ENCODE measurements around the gene ZBTB1. TPM values are rescaled to one million over a fixed set of nuclear protein-coding genes. Genes with fewer than 3 reads are reported as not detected.

Gene ZBTB1
- total and polyA plus RNA-seq, 9 of the 15 experiments (the other 6 are each of a cell fraction or from before 2014, with no cell fraction given): 2.3 to 16.5 (median 9.0) TPM

GRCh38 chr14:64507376-64508156 is 3.0 kb downstream of the ZBTB1 start (continued):
- no peak for TF ChIP-seq AFF4 (CRISPR knock-in tag; IDR thresholded peaks at IDR 0.05)

GRCh38 chr14:64508215-64508776 is 3.7 kb downstream of the ZBTB1 start:
- Histone ChIP-seq H3K4me3 (no peak overlapping the region), H3K9me3 (replicated peaks; ENCODE audit: control insufficient read depth, insufficient read depth, low read depth, low read length) (no peaks in the 10 kb centered on the region), H3K27ac (ENCODE audit: extremely low read depth, low read depth, low read length) (no peak overlapping the region), H3K27me3 (ENCODE audit: control insufficient read depth in 2 of 2, insufficient read depth in 2 of 2, low read length in 2 of 2) (no peaks in the 10 kb centered on the region), H3K79me2 (ENCODE audit: control insufficient read depth, insufficient read depth, low read length) (peaks cover 57% of the 10 kb centered on the region), H3K36me3 (ENCODE audit: control insufficient read depth, insufficient read depth, low read length) (no peaks in the 10 kb centered on the region), H2AFZ (ENCODE audit: low read depth, low read length) (no peak overlapping the region), H3K4me2 (ENCODE audit: insufficient read depth, low read length) (no peak overlapping the region), H3K4me1 (replicated peaks in 1 of 2; ENCODE audit: control insufficient read depth in 2 of 2, insufficient read depth in 2 of 2, low read length in 2 of 2) (peaks cover 17 to 33% of the 10 kb centered on the region in 2 experiments; a peak in 4 of 5 replicates), H4K20me1 (replicated peaks; ENCODE audit: control insufficient read depth, insufficient read depth, low read length) (no peaks in the 10 kb centered on the region), H3K9me1 (ENCODE audit: control insufficient read depth, insufficient read depth, low read length) (no peaks in the 10 kb centered on the region), H3K9ac (ENCODE audit: insufficient read depth in 1 of 2, low read depth in 2 of 2, low read length in 2 of 2) (peak overlapping the region in 1 of 2 experiments; percentile 27; a peak in 1 of 4 replicates)
- intact Hi-C loops (cut with micrococcal nuclease): loop anchor here (5.0 kb wide), 1 partner anchor 41 kb away; the partner anchor contains the start of gene AKAP5
- 6% methylated on average over 1 of the region's 1 CpG for WGBS (ENCODE audit: insufficient coverage, low coverage, missing lambda C conversion rate)
- ChIA-PET POLR2A (no interaction called here), CTCF (ENCODE audit: low intra/inter-chr PET ratio) (no interaction called here)
- FAIRE-seq: no peak
- BruUV-seq (replicated peaks): no TSS peak
- DNase-seq (ENCODE audit: extremely low read depth in 1 of 4, low spot score in 3 of 4): no peak
- TF ChIP-seq GATAD2A (IDR thresholded peaks at IDR 0.05) (no peak), SPI1 (IDR thresholded peaks at IDR 0.05; ENCODE audit: borderline replicate concordance, low read depth, low read length) (peak; percentile 44; the same call in 1 of the 2 replicates), PRMT5 (CRISPR knock-in tag; IDR thresholded peaks at IDR 0.05) (no peak), MYC (IDR thresholded peaks at IDR 0.05; ENCODE audit: low read depth, low read length) (peak; percentile 7; the same call in 1 of the 2 replicates), MYC (CRISPR knock-in tag; IDR thresholded peaks at IDR 0.05; ENCODE audit: borderline replicate concordance, low read depth) (no peak)
- in situ Hi-C loops (cut with MboI): no loop called here
- ATAC-seq: no peak
